ENCODE results near the gene ABHD4.

DNA sequence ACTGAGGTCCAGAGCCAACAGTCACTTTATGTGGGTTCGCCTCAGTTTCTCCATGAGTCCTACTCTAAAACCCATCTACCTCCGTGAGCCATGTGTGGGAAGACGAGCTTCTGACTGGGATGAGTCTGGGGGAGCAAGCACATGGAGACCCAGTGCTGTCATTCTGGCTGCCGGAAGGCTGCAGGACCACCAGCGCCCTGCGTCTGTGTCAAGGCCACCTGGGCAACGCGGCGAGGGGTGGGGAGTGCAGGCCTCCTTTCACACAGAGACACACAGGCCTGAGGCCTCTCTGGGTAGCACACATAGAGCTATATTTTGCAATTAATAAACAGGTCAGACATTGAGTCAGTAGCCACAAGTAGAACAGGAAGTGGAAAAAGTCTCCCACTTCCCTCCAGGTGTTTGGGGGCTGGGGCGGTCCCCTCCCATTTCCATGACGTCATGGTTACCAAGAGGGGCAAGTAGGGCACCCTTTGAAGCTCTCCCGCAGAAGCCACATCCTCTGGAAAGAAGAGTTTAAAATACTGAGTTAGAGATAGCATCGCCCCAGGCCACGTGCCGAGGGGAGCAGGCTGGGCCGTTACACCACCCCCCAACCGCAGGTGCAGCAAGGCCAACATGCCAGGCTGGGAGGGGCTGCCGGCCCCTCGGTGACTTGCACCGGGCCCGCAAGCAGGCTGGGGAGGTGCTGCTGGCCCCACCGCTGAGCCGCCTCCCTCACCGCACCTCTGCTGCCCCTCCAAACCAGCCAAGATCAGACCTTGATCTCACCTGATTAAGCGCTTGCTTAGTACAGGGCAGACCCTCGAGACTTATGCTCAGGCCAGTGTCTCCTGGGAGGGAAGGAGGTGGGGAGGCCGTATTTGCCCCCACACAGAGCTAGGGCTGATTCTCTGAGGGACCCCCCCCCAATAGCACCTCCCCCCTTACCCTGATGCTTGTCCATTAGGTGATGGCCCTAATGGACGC, 41.8 kb upstream of the ABHD4 start:
- no peak for TF ChIP-seq POLR2A (IDR thresholded peaks at IDR 0.05)
- TF ChIP-seq, protein P1, sequence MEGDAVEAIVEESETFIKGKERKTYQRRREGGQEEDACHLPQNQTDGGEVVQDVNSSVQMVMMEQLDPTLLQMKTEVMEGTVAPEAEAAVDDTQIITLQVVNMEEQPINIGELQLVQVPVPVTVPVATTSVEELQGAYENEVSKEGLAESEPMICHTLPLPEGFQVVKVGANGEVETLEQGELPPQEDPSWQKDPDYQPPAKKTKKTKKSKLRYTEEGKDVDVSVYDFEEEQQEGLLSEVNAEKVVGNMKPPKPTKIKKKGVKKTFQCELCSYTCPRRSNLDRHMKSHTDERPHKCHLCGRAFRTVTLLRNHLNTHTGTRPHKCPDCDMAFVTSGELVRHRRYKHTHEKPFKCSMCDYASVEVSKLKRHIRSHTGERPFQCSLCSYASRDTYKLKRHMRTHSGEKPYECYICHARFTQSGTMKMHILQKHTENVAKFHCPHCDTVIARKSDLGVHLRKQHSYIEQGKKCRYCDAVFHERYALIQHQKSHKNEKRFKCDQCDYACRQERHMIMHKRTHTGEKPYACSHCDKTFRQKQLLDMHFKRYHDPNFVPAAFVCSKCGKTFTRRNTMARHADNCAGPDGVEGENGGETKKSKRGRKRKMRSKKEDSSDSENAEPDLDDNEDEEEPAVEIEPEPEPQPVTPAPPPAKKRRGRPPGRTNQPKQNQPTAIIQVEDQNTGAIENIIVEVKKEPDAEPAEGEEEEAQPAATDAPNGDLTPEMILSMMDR (IDR thresholded peaks at IDR 0.05), result no peak

Measured in vagina (tissue), 2 donors.